Fibroblast of pulmonary artery (primary cell): Measurements from ENCODE around the gene PYDC2.

ENCODE experiments used
- DNase-seq: peaks from one replicate; pipeline ENCODE4 v3.0.0-alpha.2; 2010; ENCODE audit warnings: low read depth
- H3K4me3 ChIP-seq: replicated peaks from 2 replicates; pipeline ENCODE4 v1.5.1; 2011; ENCODE audit warnings: low read depth, mild to moderate bottlenecking, control low read depth, low read length, moderate library complexity
- TF ChIP-seq, protein P1 (sequence below): IDR thresholded peaks from 2 replicates; pipeline ENCODE4 v1.5.1; 2011; ENCODE audit warnings: mild to moderate bottlenecking, control low read depth, low read length, inconsistent platforms; ENCODE audit errors: missing control alignments

Gene PYDC2

GRCh38 chr3:191484461-191484860 is 23.5 kb downstream of the PYDC2 start:
- DNase-seq = no peak
- TF ChIP-seq, protein P1, sequence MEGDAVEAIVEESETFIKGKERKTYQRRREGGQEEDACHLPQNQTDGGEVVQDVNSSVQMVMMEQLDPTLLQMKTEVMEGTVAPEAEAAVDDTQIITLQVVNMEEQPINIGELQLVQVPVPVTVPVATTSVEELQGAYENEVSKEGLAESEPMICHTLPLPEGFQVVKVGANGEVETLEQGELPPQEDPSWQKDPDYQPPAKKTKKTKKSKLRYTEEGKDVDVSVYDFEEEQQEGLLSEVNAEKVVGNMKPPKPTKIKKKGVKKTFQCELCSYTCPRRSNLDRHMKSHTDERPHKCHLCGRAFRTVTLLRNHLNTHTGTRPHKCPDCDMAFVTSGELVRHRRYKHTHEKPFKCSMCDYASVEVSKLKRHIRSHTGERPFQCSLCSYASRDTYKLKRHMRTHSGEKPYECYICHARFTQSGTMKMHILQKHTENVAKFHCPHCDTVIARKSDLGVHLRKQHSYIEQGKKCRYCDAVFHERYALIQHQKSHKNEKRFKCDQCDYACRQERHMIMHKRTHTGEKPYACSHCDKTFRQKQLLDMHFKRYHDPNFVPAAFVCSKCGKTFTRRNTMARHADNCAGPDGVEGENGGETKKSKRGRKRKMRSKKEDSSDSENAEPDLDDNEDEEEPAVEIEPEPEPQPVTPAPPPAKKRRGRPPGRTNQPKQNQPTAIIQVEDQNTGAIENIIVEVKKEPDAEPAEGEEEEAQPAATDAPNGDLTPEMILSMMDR = no peak
- no peak overlapping the region for H3K4me3 ChIP-seq

- no peak overlapping the region for H3K4me3 ChIP-seq
- peak; percentile 42 for DNase-seq
- TF ChIP-seq, protein P1 = no peak
Measured at GRCh38 chr3:191492601-191493000, 31.6 kb downstream of the PYDC2 start.

DNA sequence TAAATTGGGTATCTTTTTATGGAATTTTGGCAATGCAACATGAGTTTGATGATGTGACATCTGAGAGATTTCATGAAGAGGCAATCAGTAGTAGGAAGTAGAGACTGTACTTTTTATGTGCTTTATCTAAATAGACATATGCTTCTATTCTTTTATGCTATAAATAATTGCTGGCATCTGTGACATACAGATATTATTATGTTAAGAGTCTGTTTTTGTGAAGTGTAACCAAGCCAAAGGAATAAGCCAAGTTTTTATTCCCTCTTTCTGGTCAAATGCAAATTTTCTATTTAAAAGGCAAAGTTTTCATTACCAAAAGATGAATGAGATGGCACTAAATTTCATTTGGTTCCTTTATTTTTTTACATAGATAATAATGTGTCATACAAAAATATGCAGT is 32.4 kb downstream of the PYDC2 start:
- TF ChIP-seq, protein P1 = no peak
- no peak overlapping the region for H3K4me3 ChIP-seq
- no peak for DNase-seq

DNA sequence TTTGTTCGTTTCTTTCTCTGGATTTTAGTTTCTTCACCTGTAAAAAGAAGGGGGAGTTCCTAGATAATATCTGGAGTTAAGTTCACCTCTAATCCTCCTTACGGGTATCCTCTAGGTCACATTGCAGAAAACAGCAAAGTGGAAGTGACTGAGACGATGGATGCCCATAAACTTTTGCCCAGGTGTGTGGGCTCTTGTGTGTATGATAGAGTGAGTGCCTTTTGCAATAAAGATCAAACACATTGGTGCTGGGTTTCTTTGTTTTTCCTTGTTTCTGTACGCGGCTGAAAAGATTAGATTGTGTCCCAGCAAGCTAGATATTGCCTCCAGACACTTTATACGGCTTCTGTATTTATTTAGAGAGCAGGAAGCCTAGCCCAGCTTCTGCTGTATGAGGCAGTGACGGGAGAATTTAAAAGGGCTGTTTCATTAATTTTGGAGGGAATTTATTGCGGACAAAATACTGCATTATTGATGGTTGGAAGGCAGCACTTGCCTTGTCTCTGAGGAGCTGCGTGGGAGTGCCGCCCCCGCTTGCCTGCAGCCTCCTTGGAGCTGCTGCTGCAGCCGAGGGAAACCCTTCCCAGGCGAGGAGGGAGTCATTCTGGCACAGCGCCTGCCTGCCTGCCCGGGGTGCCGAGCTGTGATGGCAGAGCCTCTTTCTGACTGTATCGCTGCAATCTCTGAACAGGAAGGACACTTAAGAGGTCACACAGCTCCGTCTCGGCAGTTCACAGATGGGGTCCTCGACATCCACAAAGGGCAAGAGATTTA is 38.5 kb downstream of the PYDC2 start:
- peak; percentile 61 for DNase-seq
- H3K4me3 ChIP-seq = peak overlapping the region; percentile 25
- TF ChIP-seq, protein P1 = no peak

DNA sequence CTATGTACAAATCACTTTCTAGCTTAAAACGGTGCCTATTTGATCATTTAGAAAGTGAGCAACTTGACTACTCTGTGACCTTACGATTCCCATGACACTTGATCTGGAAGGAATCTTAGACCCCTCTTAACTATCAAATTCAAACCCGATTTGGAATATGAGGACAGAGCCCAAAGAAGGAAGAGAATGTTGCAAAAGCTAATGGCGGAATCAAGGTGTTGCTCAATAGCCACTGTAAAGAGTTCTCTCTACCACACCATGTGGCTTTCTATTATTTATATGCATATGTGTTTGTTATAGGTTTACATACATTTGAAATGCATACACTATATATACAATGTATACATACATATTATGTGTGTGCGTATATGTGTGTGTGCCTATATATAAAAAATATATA is 39.9 kb downstream of the PYDC2 start:
- no peak overlapping the region for H3K4me3 ChIP-seq
- TF ChIP-seq, protein P1 = no peak
- DNase-seq = no peak

DNA sequence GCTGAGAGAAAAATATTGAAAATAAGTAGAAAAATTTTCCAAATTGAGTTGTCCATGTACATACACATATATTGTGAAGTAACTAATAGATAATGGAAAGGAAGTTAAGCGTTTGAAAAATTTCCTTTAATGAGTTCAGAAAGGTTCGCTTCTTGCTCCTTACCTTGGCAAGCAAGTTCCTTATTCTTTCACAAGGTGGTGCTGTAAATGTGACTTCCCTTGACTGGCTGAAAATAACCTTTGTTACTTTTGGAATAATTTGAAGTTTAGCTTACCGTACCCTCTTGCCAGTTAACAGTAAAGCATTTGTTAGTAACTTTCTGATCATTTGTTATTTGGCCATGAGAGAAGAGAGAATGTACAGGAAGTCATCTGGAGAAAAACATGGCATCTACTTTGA is 41.6 kb downstream of the PYDC2 start:
- no peak for DNase-seq
- H3K4me3 ChIP-seq = no peak overlapping the region
- TF ChIP-seq, protein P1 = peak; percentile 16

DNA sequence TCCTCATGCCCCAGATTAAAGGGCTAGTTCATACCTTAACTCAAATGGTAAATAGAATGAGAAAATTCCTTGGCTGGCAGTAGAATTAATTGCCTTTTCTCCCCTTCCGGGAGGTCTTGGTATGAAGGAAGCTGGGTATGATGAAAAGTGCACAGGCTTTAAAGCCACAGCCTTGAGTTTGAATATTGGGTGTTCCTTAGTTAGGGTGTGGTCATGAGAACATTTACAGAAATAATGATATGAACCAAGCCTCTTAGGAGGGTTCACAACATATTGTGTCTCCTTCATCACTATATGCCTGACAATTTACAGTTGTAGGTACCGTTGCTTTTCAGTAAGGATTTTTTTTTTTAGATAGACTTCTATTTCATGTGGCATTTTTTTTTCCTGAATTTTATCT is 48.1 kb downstream of the PYDC2 start:
- H3K4me3 ChIP-seq = no peak overlapping the region
- DNase-seq = no peak

More for the DNA sequence above, 48.1 kb downstream of the PYDC2 start:
- TF ChIP-seq, protein P1 = no peak
